Stimulated activated CD8-positive, alpha-beta memory T cell treated with anti-CD3 and anti-CD28 coated beads, Interleukin-4, amount 100 ng/mL, for 48 hours (primary cell): ENCODE results near the gene ARSB.

Source experiments
- DNase-seq: peaks from one replicate; pipeline ENCODE4 v3.0.0-alpha.2; 2020

ARSB gene

GRCh38 chr5:78830528-78831046, 154.5 kb downstream of the ARSB start:
- no peak for DNase-seq

DNA sequence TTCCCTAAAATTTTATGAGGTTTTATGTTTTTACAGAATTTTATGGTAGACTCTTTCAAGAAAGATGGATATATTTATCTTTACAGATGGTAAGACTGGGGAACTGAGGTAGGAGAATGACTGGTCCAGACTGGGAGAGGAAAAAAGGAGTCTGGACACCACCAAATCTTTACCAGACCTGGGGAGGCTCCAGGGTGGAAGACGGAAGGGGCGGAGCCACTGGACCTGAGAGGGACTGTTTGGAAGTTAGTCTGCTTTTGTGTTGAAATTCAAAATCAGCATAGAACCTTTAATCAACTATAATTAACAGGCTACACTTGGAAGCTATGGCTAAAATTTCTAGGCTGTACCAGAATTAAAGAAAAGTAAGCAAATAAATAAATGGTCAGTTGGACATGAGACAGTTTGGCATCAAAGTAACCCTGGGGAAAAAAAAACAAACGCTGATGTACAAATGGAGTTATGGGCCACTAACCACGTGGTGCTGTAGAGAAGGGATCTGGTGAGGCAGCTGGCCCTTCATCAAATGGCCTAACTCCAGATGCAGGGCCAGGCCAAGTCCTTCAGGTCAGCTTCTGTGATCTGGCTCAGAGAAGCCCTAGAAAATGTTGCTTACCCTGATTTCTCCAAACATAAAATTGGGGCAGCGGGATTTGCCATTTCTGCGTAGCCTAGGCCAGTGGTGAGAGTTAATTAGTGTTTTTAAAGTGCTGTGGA, 155.1 kb downstream of the ARSB start:
- DNase-seq = no peak

DNA sequence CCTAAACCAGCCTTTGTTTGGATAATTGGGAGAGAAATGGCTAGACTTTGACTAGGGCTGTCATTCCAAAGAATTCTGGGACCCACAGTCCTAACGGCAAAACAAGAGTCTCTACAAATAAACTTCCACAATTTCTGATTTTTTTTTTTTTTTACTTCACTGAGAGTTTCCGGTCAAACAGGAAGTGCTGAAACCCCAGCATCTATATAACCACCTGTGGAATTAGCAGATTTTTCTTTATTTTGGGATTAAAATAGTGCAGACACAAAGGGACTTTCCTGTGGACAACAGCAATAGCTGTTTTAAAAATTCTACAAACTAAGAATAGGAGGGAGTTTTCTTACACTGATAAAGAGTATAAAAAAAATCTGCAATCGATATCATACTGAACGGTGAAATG, 157.4 kb downstream of the ARSB start:
- DNase-seq = no peak

DNA sequence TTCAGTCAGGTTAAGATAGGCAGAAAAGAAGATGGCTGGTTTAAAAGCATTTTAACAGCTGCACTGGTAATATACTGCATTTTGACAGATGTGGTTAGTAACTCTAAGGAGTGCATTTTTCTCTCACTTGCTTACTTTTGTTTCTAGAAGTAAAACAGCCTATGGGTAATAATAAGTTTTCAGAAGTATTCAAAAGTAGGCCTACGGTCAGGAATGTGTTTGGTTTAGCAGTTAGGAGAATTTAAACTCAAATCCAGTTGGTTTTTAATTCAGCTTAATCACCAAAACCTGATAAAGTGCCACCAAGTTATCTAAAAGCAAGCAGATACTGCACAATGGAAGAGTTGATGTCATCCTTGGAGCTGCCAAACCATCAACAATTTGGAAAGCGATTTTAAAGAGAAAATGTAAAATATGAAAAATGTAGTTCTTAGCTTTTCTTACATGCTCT, 160.3 kb downstream of the ARSB start:
- DNase-seq = no peak

DNA sequence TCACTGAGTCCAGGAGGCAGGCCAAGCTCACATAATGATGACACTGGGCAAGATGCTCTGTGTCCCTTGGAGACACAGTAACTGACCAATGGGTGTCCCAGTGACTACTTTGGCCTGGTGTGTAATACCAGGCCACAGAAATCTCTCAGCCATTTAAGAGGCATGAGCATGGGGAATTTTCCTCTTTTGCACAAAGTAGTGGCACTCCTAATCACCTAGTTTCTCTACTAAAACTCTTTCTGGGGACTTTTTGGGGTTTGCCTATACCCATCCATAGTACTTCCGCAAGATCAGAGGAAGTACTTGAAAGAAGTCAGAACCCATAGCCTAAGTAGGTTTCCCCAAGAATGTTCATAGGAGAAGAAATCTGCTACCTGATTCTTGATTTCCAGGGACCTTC, 161.9 kb downstream of the ARSB start:
- no peak for DNase-seq

DNA sequence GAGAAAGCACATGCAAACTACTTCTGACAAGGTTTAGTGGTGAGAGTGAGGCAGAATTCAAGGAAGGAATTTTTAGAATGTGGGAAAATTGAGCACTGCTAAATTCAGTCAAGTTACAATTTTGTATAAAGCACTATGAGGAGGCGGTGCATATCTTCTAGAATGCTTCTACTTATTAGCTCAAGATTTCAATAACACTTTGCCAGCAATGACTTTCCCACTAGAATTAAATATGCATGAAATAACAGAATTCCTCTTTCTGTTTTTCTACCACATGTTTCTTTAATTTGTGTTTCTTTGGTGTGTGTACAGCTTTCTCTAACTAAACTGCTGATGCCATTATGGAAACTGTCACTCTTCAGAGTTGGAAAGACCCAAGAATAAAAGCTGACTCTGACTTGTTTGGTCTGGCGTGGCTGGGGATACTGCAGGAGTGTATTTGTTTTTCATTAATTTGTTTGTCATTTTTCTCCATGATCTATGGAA, 163.5 kb downstream of the ARSB start:
- DNase-seq = no peak

GRCh38 chr5:78819707-78820106, 165.4 kb downstream of the ARSB start:
- DNase-seq = no peak

GRCh38 chr5:78819166-78819565, 165.9 kb downstream of the ARSB start:
- DNase-seq = no peak

- no peak for DNase-seq
These were observed 168.9 kb downstream of the ARSB start for GRCh38 chr5:78816143-78816765.

GRCh38 chr5:78813906-78814530, 171.1 kb downstream of the ARSB start:
- no peak for DNase-seq

- DNase-seq = no peak
These were observed 171.8 kb downstream of the ARSB start for GRCh38 chr5:78813286-78813685.

GRCh38 chr5:78811866-78812265, 173.2 kb downstream of the ARSB start:
- DNase-seq = no peak

GRCh38 chr5:78811121-78811817, 173.8 kb downstream of the ARSB start:
- DNase-seq = no peak

- DNase-seq = no peak
These were observed 174.8 kb downstream of the ARSB start for GRCh38 chr5:78810098-78810920.

DNA sequence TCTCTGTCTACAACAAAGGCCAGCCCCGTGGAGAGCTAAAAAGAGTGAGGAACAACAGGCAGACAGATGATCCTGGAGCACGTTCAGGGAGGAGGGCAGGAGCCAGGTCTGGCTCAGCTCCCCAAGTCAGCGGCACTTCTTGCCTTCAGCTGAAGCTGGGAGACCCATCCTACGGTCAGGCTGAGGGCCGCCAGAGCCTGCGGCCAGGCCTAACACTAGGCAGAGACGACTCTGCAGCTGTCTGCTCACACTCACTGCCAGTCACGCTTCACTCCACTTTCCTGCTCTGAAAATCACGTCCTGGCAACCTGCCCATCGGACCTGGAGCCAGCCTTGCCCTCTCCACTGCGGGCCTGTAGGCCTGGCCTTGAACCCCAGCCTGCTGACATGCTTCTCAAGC, 175.7 kb downstream of the ARSB start:
- DNase-seq = no peak

DNA sequence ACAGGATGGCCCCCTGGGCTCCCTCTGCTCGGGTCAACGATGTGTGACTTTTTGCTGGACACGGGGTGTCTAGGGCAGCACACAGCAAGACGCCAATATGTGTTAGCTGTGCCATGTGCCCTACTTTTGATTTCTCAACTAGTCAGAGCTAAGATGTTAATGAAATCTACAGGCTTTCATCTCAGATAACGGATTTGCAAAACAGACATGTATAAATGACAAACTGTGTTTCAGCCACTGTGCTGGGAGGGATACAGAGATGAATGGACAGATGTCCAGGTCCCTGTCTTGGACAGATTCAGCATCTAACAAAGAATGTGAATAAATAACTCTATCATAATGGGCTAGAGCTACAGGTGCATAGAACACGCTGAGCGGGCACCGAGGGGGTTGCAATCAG, 176.3 kb downstream of the ARSB start:
- DNase-seq = no peak

- DNase-seq = no peak
These were observed 176.7 kb downstream of the ARSB start for GRCh38 chr5:78808380-78808779.

- no peak for DNase-seq
These were observed 178.6 kb downstream of the ARSB start for GRCh38 chr5:78806544-78806943.

- no peak for DNase-seq
These were observed 179.5 kb downstream of the ARSB start for GRCh38 chr5:78805474-78806124.

DNA sequence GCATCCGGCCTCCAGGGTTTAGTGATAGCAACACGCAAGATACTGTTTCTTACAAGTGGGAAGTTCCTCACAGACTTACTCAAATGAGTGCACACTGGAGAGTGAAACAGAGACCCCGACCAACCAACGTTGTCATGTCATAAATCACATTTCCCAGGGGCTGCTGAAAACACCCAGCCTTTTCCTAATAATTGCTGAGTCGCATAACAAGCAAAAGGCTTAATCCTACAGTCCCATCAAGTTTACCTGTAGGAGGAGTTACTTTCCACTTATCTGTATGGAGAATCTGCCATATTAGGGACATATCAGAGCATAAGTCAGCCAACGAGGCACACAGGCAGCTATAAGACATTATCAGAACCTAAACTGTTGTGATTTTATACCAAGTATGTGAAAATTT, 180.1 kb downstream of the ARSB start:
- DNase-seq = no peak

GRCh38 chr5:78803941-78804340, 181.2 kb downstream of the ARSB start:
- DNase-seq = no peak

GRCh38 chr5:78803353-78803752, 181.8 kb downstream of the ARSB start:
- no peak for DNase-seq
